Measurements from ENCODE around the gene DNAI4. TPM values are rescaled to one million over a fixed set of nuclear protein-coding genes. Genes with fewer than 3 reads are reported as not detected.
"Not testable (repeated sequence)": the region's sequence is repeated elsewhere in the genome, so short reads cannot be mapped to it uniquely, and the experiment has no call there.

Gene DNAI4
- 1.5 and 1.7 TPM in 2 replicates for polyA plus RNA-seq (2013)

GRCh38 chr1:66924756-66925557, at the start of gene DNAI4, which contains the start of gene MIER1:
Gene DNAI4, minus strand, starts transcription at chr1:66924856. Its CDS starts 25 bp downstream, at chr1:66924831.
Gene MIER1, plus strand, starts transcription at chr1:66924990. Its CDS starts 39 bp downstream, at chr1:66925029.
- Histone ChIP-seq H3K36me3 (ENCODE audit: control insufficient read depth in 1 of 2, insufficient read depth in 2 of 2, low read length in 2 of 2) (no peaks in the 10 kb centered on the region), H3K4me3 (ENCODE audit: low read depth, low read length) (peak within 1 kb of the TSS; percentile 96), H3K18ac (ENCODE audit: low read length) (peak within 1 kb of the TSS; percentile 99), H3K9ac (ENCODE audit: low read length) (peak within 1 kb of the TSS; percentile 80), H3K4ac (ENCODE audit: low read depth, low read length) (peak within 1 kb of the TSS; percentile 91), H4K91ac (ENCODE audit: low read depth, low read length) (peak within 1 kb of the TSS; percentile 99), H3K14ac (ENCODE audit: low read length) (peak within 1 kb of the TSS; percentile 99), H3K4me1 (ENCODE audit: control insufficient read depth in 1 of 2, insufficient read depth in 2 of 2, low read length in 2 of 2) (peaks cover 0 to 4% of the 10 kb centered on the region in 2 experiments), H3K23ac (ENCODE audit: low read length) (no peak within 1 kb of the TSS), H2AK5ac (ENCODE audit: low read length) (no peak within 1 kb of the TSS), H3K27me3 (ENCODE audit: insufficient read depth, low read length) (no peaks in the 10 kb centered on the region), H2AFZ (ENCODE audit: insufficient read depth, low read length, poor library complexity) (peak within 1 kb of the TSS; percentile 84), H3K9me3 (ENCODE audit: insufficient read depth, low read depth, low read length) (peaks cover 3% of the 10 kb centered on the region), H2BK12ac (ENCODE audit: low read length) (no peak within 1 kb of the TSS), H3K4me2 (ENCODE audit: low read length) (peak within 1 kb of the TSS; percentile 90), H3K27ac (ENCODE audit: low read depth, low read length) (peak within 1 kb of the TSS; percentile 94), H3K79me1 (ENCODE audit: low read length) (peaks cover 9% of the 10 kb centered on the region), H2BK120ac (ENCODE audit: insufficient read depth, low read length, poor library complexity) (peak within 1 kb of the TSS; percentile 98), H4K12ac (ENCODE audit: low read depth, low read length) (peak within 1 kb of the TSS; percentile 98), H2BK5ac (ENCODE audit: low read depth, low read length, poor library complexity) (peak within 1 kb of the TSS; percentile 99), H3K79me2 (ENCODE audit: control insufficient read depth, insufficient read depth, low read length, poor library complexity) (peaks cover 7% of the 10 kb centered on the region), H4K8ac (ENCODE audit: low read depth, low read length) (peak within 1 kb of the TSS; percentile 100)
- WGBS (ENCODE audit: extremely low coverage, insufficient coverage, insufficient read length), result no CpG with 5 or more reads among the region's 64 CpGs
- peak; percentile 98 to 99 for DNase-seq

- H4K8ac ChIP-seq (ENCODE audit: low read depth, low read length), result no peak overlapping the region
- no peak overlapping the region for H2AK5ac ChIP-seq (ENCODE audit: low read length)
- no peak for DNase-seq
- H3K79me2 ChIP-seq (ENCODE audit: control insufficient read depth, insufficient read depth, low read length, poor library complexity), result no peaks in the 10 kb centered on the region
- H3K4me3 ChIP-seq (ENCODE audit: low read depth, low read length), result no peak overlapping the region
- no peaks in the 10 kb centered on the region for H3K9me3 ChIP-seq (ENCODE audit: insufficient read depth, low read depth, low read length)
- H3K4me1 ChIP-seq (ENCODE audit: control insufficient read depth in 1 of 2, insufficient read depth in 2 of 2, low read length in 2 of 2), result no peaks in the 10 kb centered on the region
- H3K23ac ChIP-seq (ENCODE audit: low read length), result no peak overlapping the region
- H4K12ac ChIP-seq (ENCODE audit: low read depth, low read length), result no peak overlapping the region
- no peak overlapping the region for H3K14ac ChIP-seq (ENCODE audit: low read length)
- no peak overlapping the region for H4K91ac ChIP-seq (ENCODE audit: low read depth, low read length)
- no peaks in the 10 kb centered on the region for H3K79me1 ChIP-seq (ENCODE audit: low read length)
- no peak overlapping the region for H3K27ac ChIP-seq (ENCODE audit: low read depth, low read length)
- H3K36me3 ChIP-seq (ENCODE audit: control insufficient read depth in 1 of 2, insufficient read depth in 2 of 2, low read length in 2 of 2), result peaks cover 2 to 8% of the 10 kb centered on the region in 2 experiments
- H3K27me3 ChIP-seq (ENCODE audit: insufficient read depth, low read length), result no peaks in the 10 kb centered on the region
- no peak overlapping the region for H2BK5ac ChIP-seq (ENCODE audit: low read depth, low read length, poor library complexity)
- H3K4ac ChIP-seq (ENCODE audit: low read depth, low read length), result no peak overlapping the region
- no peak overlapping the region for H3K9ac ChIP-seq (ENCODE audit: low read length)
- no peak overlapping the region for H3K18ac ChIP-seq (ENCODE audit: low read length)
- no peak overlapping the region for H3K4me2 ChIP-seq (ENCODE audit: low read length)
- no peak overlapping the region for H2BK12ac ChIP-seq (ENCODE audit: low read length)
- H2BK120ac ChIP-seq (ENCODE audit: insufficient read depth, low read length, poor library complexity), result no peak overlapping the region
- WGBS (ENCODE audit: extremely low coverage, insufficient coverage, insufficient read length), result no CpG with 5 or more reads among the region's 3 CpGs
- H2AFZ ChIP-seq (ENCODE audit: insufficient read depth, low read length, poor library complexity), result no peak overlapping the region
These were observed 43.9 kb upstream of the DNAI4 start for GRCh38 chr1:66968574-66968973.

GRCh38 chr1:66966188-66966873, 41.7 kb upstream of the DNAI4 start:
- H2AK5ac ChIP-seq (ENCODE audit: low read length); H3K79me2 ChIP-seq (ENCODE audit: control insufficient read depth, insufficient read depth, low read length, poor library complexity): not testable (repeated sequence)
- WGBS (ENCODE audit: extremely low coverage, insufficient coverage, insufficient read length), result no CpG with 5 or more reads among the region's 7 CpGs

GRCh38 chr1:66957938-66958337, 33.3 kb upstream of the DNAI4 start:
- DNase-seq, result no peak
- Histone ChIP-seq H3K9me3 (ENCODE audit: insufficient read depth, low read depth, low read length) (no peaks in the 10 kb centered on the region), H3K27me3 (ENCODE audit: insufficient read depth, low read length) (no peaks in the 10 kb centered on the region), H4K8ac (ENCODE audit: low read depth, low read length) (no peak overlapping the region), H3K4me2 (ENCODE audit: low read length) (no peak overlapping the region), H3K14ac (ENCODE audit: low read length) (no peak overlapping the region), H3K4ac (ENCODE audit: low read depth, low read length) (no peak overlapping the region), H3K79me1 (ENCODE audit: low read length) (no peaks in the 10 kb centered on the region), H2BK120ac (ENCODE audit: insufficient read depth, low read length, poor library complexity) (no peak overlapping the region), H3K23ac (ENCODE audit: low read length) (no peak overlapping the region), H3K4me1 (ENCODE audit: control insufficient read depth in 1 of 2, insufficient read depth in 2 of 2, low read length in 2 of 2) (no peaks in the 10 kb centered on the region), H2AK5ac (ENCODE audit: low read length) (no peak overlapping the region), H3K27ac (ENCODE audit: low read depth, low read length) (no peak overlapping the region), H2AFZ (ENCODE audit: insufficient read depth, low read length, poor library complexity) (no peak overlapping the region), H3K18ac (ENCODE audit: low read length) (no peak overlapping the region), H2BK5ac (ENCODE audit: low read depth, low read length, poor library complexity) (no peak overlapping the region), H3K4me3 (ENCODE audit: low read depth, low read length) (no peak overlapping the region), H4K12ac (ENCODE audit: low read depth, low read length) (no peak overlapping the region), H4K91ac (ENCODE audit: low read depth, low read length) (no peak overlapping the region), H3K9ac (ENCODE audit: low read length) (no peak overlapping the region), H3K36me3 (ENCODE audit: control insufficient read depth in 1 of 2, insufficient read depth in 2 of 2, low read length in 2 of 2) (peaks cover 4 to 7% of the 10 kb centered on the region in 2 experiments), H2BK12ac (ENCODE audit: low read length) (no peak overlapping the region), H3K79me2 (ENCODE audit: control insufficient read depth, insufficient read depth, low read length, poor library complexity) (no peaks in the 10 kb centered on the region)
- WGBS (ENCODE audit: extremely low coverage, insufficient coverage, insufficient read length), result no CpG with 5 or more reads among the region's 3 CpGs

More at GRCh38 chr1:66966188-66966873, 41.7 kb upstream of the DNAI4 start:
- H3K4me2 ChIP-seq (ENCODE audit: low read length); H2BK5ac ChIP-seq (ENCODE audit: low read depth, low read length, poor library complexity); H3K9me3 ChIP-seq (ENCODE audit: insufficient read depth, low read depth, low read length); H3K27ac ChIP-seq (ENCODE audit: low read depth, low read length); H3K9ac ChIP-seq (ENCODE audit: low read length); H3K4me1 ChIP-seq (ENCODE audit: control insufficient read depth in 1 of 2, insufficient read depth in 2 of 2, low read length in 2 of 2); H3K14ac ChIP-seq (ENCODE audit: low read length); H3K27me3 ChIP-seq (ENCODE audit: insufficient read depth, low read length); H2BK120ac ChIP-seq (ENCODE audit: insufficient read depth, low read length, poor library complexity); H3K4me3 ChIP-seq (ENCODE audit: low read depth, low read length); H4K91ac ChIP-seq (ENCODE audit: low read depth, low read length); H2BK12ac ChIP-seq (ENCODE audit: low read length); H3K23ac ChIP-seq (ENCODE audit: low read length); H3K79me1 ChIP-seq (ENCODE audit: low read length); H3K4ac ChIP-seq (ENCODE audit: low read depth, low read length); H2AFZ ChIP-seq (ENCODE audit: insufficient read depth, low read length, poor library complexity); H4K8ac ChIP-seq (ENCODE audit: low read depth, low read length); H3K18ac ChIP-seq (ENCODE audit: low read length); DNase-seq; H4K12ac ChIP-seq (ENCODE audit: low read depth, low read length): not testable (repeated sequence)
- peaks cover 5 to 11% of the 10 kb centered on the region in 2 experiments for H3K36me3 ChIP-seq (ENCODE audit: control insufficient read depth in 1 of 2, insufficient read depth in 2 of 2, low read length in 2 of 2)
